Measurements from ENCODE around the gene LPP. TPM values are rescaled to one million over a fixed set of nuclear protein-coding genes. Genes with fewer than 3 reads are reported as not detected.

LPP gene
- total RNA-seq, 6 donors from 2014 or later, result 86.0 to 196 (median 160) TPM

- Histone ChIP-seq H3K4me3 (no peak overlapping the region), H3K9me3 (no peaks in the 10 kb centered on the region), H3K27me3 (no peaks in the 10 kb centered on the region), H3K4me1 (peaks cover 0 to 7% (median 2%) of the 10 kb centered on the region in 4 donors), H3K36me3 (peaks cover 0 to 30% (median 12%) of the 10 kb centered on the region in 4 donors), H3K27ac (peak overlapping the region in 1 of 4 donors; percentile 4)
- TF ChIP-seq EP300 (IDR thresholded peaks at IDR 0.05) (peak in 1 of 4 donors; percentile 40), POLR2AphosphoS5 (IDR thresholded peaks at IDR 0.05) (no peak)
- 84 to 89% methylated on average over 1 of the region's 1 CpG for WGBS, 2 donors
- ATAC-seq (ENCODE audit: low FRiP score in 2 of 2) (peak; percentile 31 to 72), DNase-seq (peak in 1 of 2 donors; percentile 43)
Observed at GRCh38 chr3:188868803-188869202, 714.8 kb downstream of the LPP start.

GRCh38 chr3:188869628-188870027, 715.7 kb downstream of the LPP start:
- Histone ChIP-seq H3K27me3 (no peaks in the 10 kb centered on the region), H3K9me3 (no peaks in the 10 kb centered on the region), H3K4me3 (no peak overlapping the region), H3K36me3 (peaks cover 0 to 38% (median 15%) of the 10 kb centered on the region in 4 donors), H3K27ac (no peak overlapping the region), H3K4me1 (peaks cover 0 to 7% (median 2%) of the 10 kb centered on the region in 4 donors)
- no peak for TF ChIP-seq CTCF (IDR thresholded peaks at IDR 0.05)
- no peak for TF ChIP-seq EP300 (IDR thresholded peaks at IDR 0.05)
- no peak for TF ChIP-seq POLR2AphosphoS5 (IDR thresholded peaks at IDR 0.05)
- TF ChIP-seq POLR2A (IDR thresholded peaks at IDR 0.05), result no peak
- WGBS, 2 donors, result 96 to 100% methylated on average over 3 of the region's 3 CpGs
- ATAC-seq (ENCODE audit: low FRiP score in 2 of 2) (no peak), DNase-seq (no peak)

- WGBS, 2 donors, result 91 to 95% methylated on average over 8 of the region's 8 CpGs
- Histone ChIP-seq H3K4me3 (no peak overlapping the region), H3K27me3 (no peaks in the 10 kb centered on the region), H3K4me1 (peaks cover 0 to 7% (median 2%) of the 10 kb centered on the region in 4 donors), H3K9me3 (no peaks in the 10 kb centered on the region), H3K27ac (no peak overlapping the region), H3K36me3 (peaks cover 2 to 46% (median 23%) of the 10 kb centered on the region in 4 donors)
- TF ChIP-seq EP300 (IDR thresholded peaks at IDR 0.05) (no peak), POLR2A (IDR thresholded peaks at IDR 0.05) (no peak), CTCF (IDR thresholded peaks at IDR 0.05) (no peak), POLR2AphosphoS5 (IDR thresholded peaks at IDR 0.05) (no peak)
- ATAC-seq (ENCODE audit: low FRiP score in 2 of 2), result no peak
- no peak for DNase-seq
Observed at GRCh38 chr3:188870431-188870830, 716.5 kb downstream of the LPP start.

DNA sequence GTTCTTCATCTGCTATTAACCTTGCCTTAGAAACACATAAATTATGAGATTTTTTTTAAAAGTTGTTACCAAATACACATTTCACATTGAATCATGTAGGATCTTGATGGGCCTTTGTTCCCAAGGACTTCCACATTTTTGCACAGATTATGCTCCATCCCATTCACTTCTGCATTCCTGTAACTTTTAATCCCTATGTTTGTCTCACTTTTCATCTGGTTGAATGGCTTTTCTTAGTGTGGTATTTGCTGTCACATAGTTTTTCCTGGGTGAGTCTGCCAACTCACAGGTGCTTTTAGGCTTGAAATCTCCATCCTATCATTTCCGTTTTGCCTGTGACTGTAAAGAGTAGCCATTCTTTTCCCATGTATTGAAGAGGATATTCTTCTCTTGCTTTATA, 720.6 kb downstream of the LPP start:
- DNase-seq, result no peak
- Histone ChIP-seq H3K36me3 (peaks cover 2 to 41% (median 17%) of the 10 kb centered on the region in 4 donors), H3K9me3 (no peaks in the 10 kb centered on the region), H3K27ac (no peak overlapping the region), H3K4me1 (no peaks in the 10 kb centered on the region), H3K27me3 (no peaks in the 10 kb centered on the region), H3K4me3 (no peak overlapping the region)
- WGBS, 2 donors, result 93 to 98% methylated on average over 1 of the region's 1 CpG
- no peak for TF ChIP-seq CTCF (IDR thresholded peaks at IDR 0.05)
- TF ChIP-seq POLR2AphosphoS5 (IDR thresholded peaks at IDR 0.05), result no peak
- no peak for TF ChIP-seq POLR2A (IDR thresholded peaks at IDR 0.05)
- no peak for ATAC-seq (ENCODE audit: low FRiP score in 2 of 2)

GRCh38 chr3:188875413-188875812, 721.5 kb downstream of the LPP start:
- no peak for ATAC-seq (ENCODE audit: low FRiP score in 2 of 2)
- DNase-seq, result no peak
- H3K4me1 ChIP-seq, result no peaks in the 10 kb centered on the region
- peaks cover 2 to 41% (median 17%) of the 10 kb centered on the region in 4 donors for H3K36me3 ChIP-seq
- H3K27ac ChIP-seq, result no peak overlapping the region
- no peaks in the 10 kb centered on the region for H3K27me3 ChIP-seq
- H3K9me3 ChIP-seq, result no peaks in the 10 kb centered on the region
- WGBS, 2 donors, result 86 to 98% methylated on average over 1 of the region's 1 CpG
- TF ChIP-seq POLR2AphosphoS5 (IDR thresholded peaks at IDR 0.05) (no peak), POLR2A (IDR thresholded peaks at IDR 0.05) (no peak), CTCF (IDR thresholded peaks at IDR 0.05) (no peak), EP300 (IDR thresholded peaks at IDR 0.05) (no peak)
- no peak overlapping the region for H3K4me3 ChIP-seq
